Mesendoderm (in vitro differentiated cells): ENCODE data around the gene HMGB4.

Source experiments
- DNase-seq: peaks from one replicate; pipeline ENCODE4 v3.0.0; 2013
- H2AK5ac ChIP-seq: 2 replicates; pipeline ENCODE4 v1.6.1; 2013; ENCODE audit warnings: low read length, inconsistent platforms
- H2BK120ac ChIP-seq: 2 replicates; pipeline ENCODE4 v1.6.1; 2013; ENCODE audit warnings: low read depth, mild to moderate bottlenecking, low read length, moderate library complexity, mixed read lengths
- H2BK15ac ChIP-seq: replicated peaks from 2 replicates; pipeline ENCODE4 v1.6.1; 2013; ENCODE audit warnings: low read depth, mild to moderate bottlenecking, moderate library complexity
- H2BK5ac ChIP-seq: 2 replicates; pipeline ENCODE4 v1.6.1; 2013; ENCODE audit warnings: low read length, inconsistent platforms
- H3K18ac ChIP-seq: 2 replicates; pipeline ENCODE4 v1.6.1; 2013; ENCODE audit warnings: mild to moderate bottlenecking, low read length, mixed read lengths
- H3K23ac ChIP-seq: one replicate; pipeline ENCODE4 v1.6.1; 2013; ENCODE audit warnings: low read length
- H3K27ac ChIP-seq: 2 replicates; pipeline ENCODE4 v1.5.1; 2013; ENCODE audit warnings: low read depth, mild to moderate bottlenecking, inconsistent platforms, low read length, moderate library complexity
- H3K27me3 ChIP-seq: 2 replicates; pipeline ENCODE4 v1.6.1; 2013; ENCODE audit warnings: low read length, control low read depth, mild to moderate bottlenecking, inconsistent platforms; ENCODE audit not compliant: insufficient read depth, poor library complexity
- H3K36me3 ChIP-seq: 2 replicates; pipeline ENCODE4 v1.6.1; 2013; ENCODE audit warnings: low read length, inconsistent platforms; ENCODE audit not compliant: control insufficient read depth, insufficient read depth
- H3K4ac ChIP-seq: one replicate; pipeline ENCODE4 v1.6.1; 2013; ENCODE audit warnings: low read depth, mild to moderate bottlenecking, low read length, moderate library complexity
- H3K4me1 ChIP-seq: 2 replicates; pipeline ENCODE4 v1.6.1; 2013; ENCODE audit warnings: low read depth, low read length, inconsistent platforms; ENCODE audit not compliant: control insufficient read depth
- H3K4me2 ChIP-seq: 2 replicates; pipeline ENCODE4 v1.6.1; 2013; ENCODE audit warnings: low read length
- H3K4me3 ChIP-seq: 2 replicates; pipeline ENCODE4 v1.5.1; 2013; ENCODE audit warnings: mild to moderate bottlenecking, low read length
- H3K56ac ChIP-seq: one replicate; pipeline ENCODE4 v1.6.1; 2013; ENCODE audit warnings: low read length
- H3K79me1 ChIP-seq: 2 replicates; pipeline ENCODE4 v1.6.1; 2013; ENCODE audit warnings: low read length, inconsistent platforms
- H3K79me2 ChIP-seq: 2 replicates; pipeline ENCODE4 v1.6.1; 2013; ENCODE audit warnings: mild to moderate bottlenecking, low read length; ENCODE audit not compliant: control insufficient read depth, insufficient read depth
- H3K9ac ChIP-seq: 2 replicates; pipeline ENCODE4 v1.6.1; 2013; ENCODE audit warnings: low read length, inconsistent platforms
- H4K5ac ChIP-seq: one replicate; pipeline ENCODE4 v1.6.1; 2013; ENCODE audit warnings: low read length
- H4K8ac ChIP-seq: one replicate; pipeline ENCODE4 v1.6.1; 2013; ENCODE audit warnings: low read depth, mild to moderate bottlenecking, control low read depth, low read length, moderate library complexity
- WGBS: extraction: QIAGEN DNeasy Blood & Tissue Kit; methylation state at CpG from one replicate; pipeline ENCODE4 v1.1.7; 2013; ENCODE audit warnings: low lambda C conversion rate, missing lambda C conversion rate; ENCODE audit not compliant: insufficient coverage; ENCODE audit errors: extremely low coverage; 5-methylcytosine and 5-hydroxymethylcytosine counted together

Gene HMGB4

DNA sequence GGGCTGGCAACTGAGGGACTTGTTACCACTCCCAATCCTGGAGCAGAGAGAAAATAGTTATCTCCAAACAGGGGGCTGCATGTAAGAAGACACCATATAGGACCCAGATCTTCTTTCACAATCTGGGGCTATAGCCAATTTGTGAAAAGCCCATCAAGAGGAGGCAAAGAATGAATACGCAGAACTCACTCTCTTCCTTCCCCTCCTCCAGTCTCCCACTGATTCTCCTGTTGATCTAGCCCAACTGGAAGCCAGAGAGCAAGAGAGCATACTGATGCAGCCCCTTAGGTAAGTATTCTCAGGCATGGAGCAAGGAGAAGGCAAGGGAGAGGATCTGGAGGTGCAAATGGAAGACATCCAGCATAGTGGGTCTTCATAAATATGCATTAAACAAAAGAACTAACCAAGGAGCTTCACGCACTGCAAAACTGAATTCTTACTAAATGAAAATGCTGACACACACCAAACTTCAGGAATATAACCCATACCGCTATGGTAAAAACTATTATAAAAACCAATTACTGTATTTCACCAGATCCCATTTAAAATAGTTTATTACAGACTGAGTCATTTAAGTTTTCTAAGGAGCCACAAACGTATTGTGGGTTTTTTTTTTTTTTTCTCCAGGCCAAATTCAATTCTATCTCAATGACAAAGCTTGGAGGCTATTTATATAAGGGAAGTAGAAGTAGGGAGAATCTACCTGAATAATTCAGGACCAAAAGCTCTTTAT lies 15.5 kb upstream of the HMGB4 start:
- WGBS, result no CpG with 5 or more reads among the region's 4 CpGs
- H3K4ac ChIP-seq, result no peak overlapping the region
- peak; percentile 67 for DNase-seq

DNA sequence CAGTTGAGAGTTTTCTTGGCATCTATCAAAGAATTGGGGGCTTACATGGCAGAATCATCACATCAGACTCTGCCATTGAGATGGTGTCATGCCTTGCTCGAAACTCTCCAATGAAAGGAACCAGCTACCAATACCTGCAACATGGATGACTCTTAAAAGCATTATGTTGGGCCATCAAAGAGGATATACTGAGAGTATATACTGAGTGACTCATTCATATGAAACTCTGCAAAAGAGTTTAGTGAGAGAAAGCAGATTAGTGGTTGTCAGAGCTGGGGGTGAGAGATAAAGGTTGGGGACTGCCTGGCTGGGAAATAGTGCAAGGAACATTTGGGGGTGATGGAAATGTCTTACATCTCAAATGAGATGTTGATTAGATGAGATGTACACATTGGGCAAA lies 14.7 kb upstream of the HMGB4 start:
- Histone ChIP-seq H4K8ac (peak overlapping the region; percentile 6), H3K18ac (peak overlapping the region; percentile 35), H3K79me1 (peaks cover 3% of the 10 kb centered on the region), H2BK15ac (no peak overlapping the region), H2BK120ac (peak overlapping the region; percentile 18), H3K56ac (peak overlapping the region; percentile 5), H3K23ac (no peak overlapping the region), H3K27ac (peak overlapping the region; percentile 26), H2BK5ac (peak overlapping the region; percentile 36), H3K4me3 (no peak overlapping the region), H3K4me2 (no peak overlapping the region), H3K4me1 (peaks cover 29% of the 10 kb centered on the region), H2AK5ac (peak overlapping the region; percentile 47), H3K79me2 (no peaks in the 10 kb centered on the region), H3K36me3 (no peaks in the 10 kb centered on the region), H3K9ac (no peak overlapping the region), H3K4ac (peak overlapping the region; percentile 98), H4K5ac (no peak overlapping the region), H3K27me3 (no peaks in the 10 kb centered on the region)
- WGBS, result no CpG with 5 or more reads among the region's 1 CpG
- no peak for DNase-seq

More for the DNA sequence above, 15.5 kb upstream of the HMGB4 start:
- no peak overlapping the region for H3K4me2 ChIP-seq
- no peaks in the 10 kb centered on the region for H3K36me3 ChIP-seq
- H3K79me1 ChIP-seq, result peaks cover 3% of the 10 kb centered on the region
- H3K23ac ChIP-seq, result no peak overlapping the region
- H2BK5ac ChIP-seq, result peak overlapping the region; percentile 89
- H3K79me2 ChIP-seq, result no peaks in the 10 kb centered on the region
- no peak overlapping the region for H3K4me3 ChIP-seq
- peak overlapping the region; percentile 38 for H3K27ac ChIP-seq
- no peaks in the 10 kb centered on the region for H3K27me3 ChIP-seq
- H3K4me1 ChIP-seq, result peaks cover 29% of the 10 kb centered on the region
- no peak overlapping the region for H4K5ac ChIP-seq
- H2BK15ac ChIP-seq, result no peak overlapping the region
- H2AK5ac ChIP-seq, result no peak overlapping the region
- H4K8ac ChIP-seq, result no peak overlapping the region
- H3K18ac ChIP-seq, result no peak overlapping the region
- peak overlapping the region; percentile 67 for H3K56ac ChIP-seq
- H2BK120ac ChIP-seq, result no peak overlapping the region
- H3K9ac ChIP-seq, result peak overlapping the region; percentile 28

DNA sequence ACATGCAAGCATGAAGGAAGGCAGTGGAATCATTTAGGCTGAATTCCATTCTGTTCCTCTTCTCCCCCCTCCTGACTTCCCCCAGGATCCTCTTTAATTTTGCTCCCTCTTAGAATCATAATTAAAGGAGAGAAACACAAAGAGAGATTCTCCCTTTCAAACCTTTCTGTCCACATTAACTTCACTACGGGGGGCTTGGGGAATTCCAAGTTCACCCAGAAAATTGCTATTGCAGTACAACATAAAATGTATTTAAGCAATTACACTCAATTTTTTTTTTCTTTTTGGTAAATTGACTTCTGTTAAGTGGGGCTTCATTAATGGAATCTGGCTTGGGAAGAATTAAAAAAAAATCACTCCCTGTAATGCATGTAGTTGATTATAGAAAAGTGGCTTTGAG lies 13.4 kb upstream of the HMGB4 start:
- no peaks in the 10 kb centered on the region for H3K27me3 ChIP-seq
- H3K4me2 ChIP-seq, result no peak overlapping the region

DNA sequence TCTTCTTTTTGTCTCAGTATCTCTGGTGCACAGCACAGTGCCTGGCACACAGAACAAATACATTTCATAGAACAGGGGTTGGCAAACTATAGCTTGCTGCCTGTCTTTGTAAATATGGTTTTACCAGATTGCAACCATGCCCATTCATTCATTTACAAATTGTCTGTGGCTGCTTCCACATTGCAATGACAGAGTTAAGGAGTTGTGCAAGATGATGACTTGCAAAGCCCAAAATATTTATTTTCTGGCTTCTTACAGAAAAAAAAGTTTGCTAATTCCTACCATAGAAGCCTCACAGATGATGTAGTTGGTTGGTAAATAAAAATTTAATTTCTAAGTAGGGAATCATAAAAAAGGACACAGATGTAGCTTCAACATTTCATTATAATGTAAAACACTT lies 11.2 kb upstream of the HMGB4 start:
- Histone ChIP-seq H3K18ac (no peak overlapping the region), H3K27me3 (no peaks in the 10 kb centered on the region), H4K5ac (no peak overlapping the region), H3K36me3 (no peaks in the 10 kb centered on the region), H3K56ac (no peak overlapping the region), H4K8ac (no peak overlapping the region), H3K4me2 (no peak overlapping the region), H3K4me3 (no peak overlapping the region), H3K79me2 (no peaks in the 10 kb centered on the region), H3K4ac (no peak overlapping the region), H2BK15ac (no peak overlapping the region), H2BK120ac (no peak overlapping the region), H2BK5ac (no peak overlapping the region), H3K4me1 (peaks cover 23% of the 10 kb centered on the region), H3K9ac (no peak overlapping the region), H2AK5ac (no peak overlapping the region), H3K23ac (no peak overlapping the region), H3K27ac (no peak overlapping the region), H3K79me1 (peaks cover 3% of the 10 kb centered on the region)
- DNase-seq, result no peak

More for the DNA sequence above, 13.4 kb upstream of the HMGB4 start:
- Histone ChIP-seq H3K4me3 (no peak overlapping the region), H3K79me1 (peaks cover 3% of the 10 kb centered on the region), H4K5ac (peak overlapping the region; percentile 66), H3K4me1 (peaks cover 29% of the 10 kb centered on the region), H3K23ac (no peak overlapping the region), H2BK5ac (peak overlapping the region; percentile 95), H3K56ac (peak overlapping the region; percentile 82), H3K27ac (no peak overlapping the region), H3K18ac (no peak overlapping the region), H2BK120ac (no peak overlapping the region), H3K79me2 (no peaks in the 10 kb centered on the region), H2BK15ac (no peak overlapping the region), H3K9ac (no peak overlapping the region), H4K8ac (no peak overlapping the region), H3K4ac (no peak overlapping the region), H2AK5ac (peak overlapping the region; percentile 91), H3K36me3 (no peaks in the 10 kb centered on the region)
- no peak for DNase-seq
- WGBS, result no CpG with 5 or more reads among the region's 1 CpG

DNA sequence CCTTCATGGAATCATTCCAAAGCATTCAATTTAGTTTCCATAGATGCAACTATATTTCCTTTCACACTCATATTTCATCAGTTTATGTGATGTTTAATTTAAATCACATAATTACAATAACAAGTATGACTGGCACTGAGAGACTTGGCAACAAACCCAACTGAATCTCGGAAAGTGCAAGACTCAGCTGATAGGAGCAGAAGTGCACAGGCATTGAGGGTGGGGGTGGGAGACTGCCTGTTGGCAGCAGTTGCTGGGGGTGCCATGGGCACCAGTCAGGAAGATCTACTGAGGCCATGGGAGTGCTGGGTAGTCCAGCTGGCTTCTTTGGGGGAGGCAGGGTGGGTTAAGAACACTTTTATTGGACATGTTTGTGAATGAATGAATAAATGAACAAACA lies 10.4 kb upstream of the HMGB4 start:
- Histone ChIP-seq H3K4me2 (no peak overlapping the region), H2AK5ac (no peak overlapping the region), H3K27ac (no peak overlapping the region), H3K79me2 (no peaks in the 10 kb centered on the region), H2BK120ac (no peak overlapping the region), H2BK5ac (no peak overlapping the region), H3K4me1 (peaks cover 18% of the 10 kb centered on the region), H3K56ac (no peak overlapping the region), H4K5ac (no peak overlapping the region), H3K18ac (no peak overlapping the region), H4K8ac (no peak overlapping the region), H3K4ac (no peak overlapping the region), H2BK15ac (no peak overlapping the region), H3K79me1 (peaks cover 3% of the 10 kb centered on the region), H3K36me3 (no peaks in the 10 kb centered on the region), H3K23ac (no peak overlapping the region), H3K9ac (no peak overlapping the region), H3K4me3 (no peak overlapping the region), H3K27me3 (no peaks in the 10 kb centered on the region)
- no peak for DNase-seq
- WGBS, result no CpG with 5 or more reads among the region's 1 CpG

DNA sequence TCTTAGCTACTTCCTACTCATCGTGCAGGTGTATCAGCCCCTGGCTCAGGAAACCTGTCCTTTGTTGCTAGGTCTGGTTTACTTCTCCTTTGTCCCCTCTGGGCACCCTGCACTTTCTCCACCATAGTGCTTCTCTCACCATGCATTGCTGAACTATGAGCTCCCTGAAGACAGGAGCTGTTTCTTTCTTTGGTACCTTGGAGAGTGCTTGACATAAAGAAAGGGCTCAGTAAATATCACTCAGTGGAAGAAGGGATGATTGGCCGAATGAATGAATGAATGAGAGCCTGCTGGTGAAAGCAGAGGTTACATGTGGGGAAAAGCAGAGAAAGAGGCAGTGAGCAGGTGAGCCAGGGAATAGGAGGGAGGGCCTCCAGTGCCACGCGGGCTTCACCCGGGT lies 9.8 kb upstream of the HMGB4 start:
- peaks cover 17% of the 10 kb centered on the region for H3K4me1 ChIP-seq
- WGBS, result no CpG with 5 or more reads among the region's 5 CpGs

More for the DNA sequence above, 9.8 kb upstream of the HMGB4 start:
- no peaks in the 10 kb centered on the region for H3K79me2 ChIP-seq
- no peak for DNase-seq
- H3K27ac ChIP-seq, result no peak overlapping the region
- no peak overlapping the region for H2BK5ac ChIP-seq
- H2AK5ac ChIP-seq, result no peak overlapping the region
- no peak overlapping the region for H3K4me3 ChIP-seq
- H3K79me1 ChIP-seq, result peaks cover 3% of the 10 kb centered on the region
- H2BK15ac ChIP-seq, result no peak overlapping the region
- no peak overlapping the region for H4K5ac ChIP-seq
- H3K4ac ChIP-seq, result no peak overlapping the region
- no peak overlapping the region for H3K9ac ChIP-seq
- H3K36me3 ChIP-seq, result no peaks in the 10 kb centered on the region
- H3K23ac ChIP-seq, result no peak overlapping the region
- H3K27me3 ChIP-seq, result no peaks in the 10 kb centered on the region
- H2BK120ac ChIP-seq, result no peak overlapping the region
- no peak overlapping the region for H4K8ac ChIP-seq
- H3K18ac ChIP-seq, result no peak overlapping the region
- H3K4me2 ChIP-seq, result no peak overlapping the region
- H3K56ac ChIP-seq, result no peak overlapping the region
